NB4 (cell line): ENCODE results near the gene NUSAP1.

Source experiments
- DNase-seq: peaks from one replicate; pipeline ENCODE4 v3.0.0; 2010; ENCODE audit warnings: low read depth
- H3K4me3 ChIP-seq: one replicate; pipeline ENCODE4 v1.5.1; 2011; ENCODE audit warnings: mild to moderate bottlenecking, low read depth, low read length, moderate library complexity
- MYC ChIP-seq: IDR thresholded peaks from 2 replicates; pipeline ENCODE4 v1.6.1; 2011; ENCODE audit warnings: low read depth, low read length
- POLR2A ChIP-seq: IDR thresholded peaks from 2 replicates; pipeline ENCODE4 v1.6.1; 2011; ENCODE audit warnings: mild to moderate bottlenecking; ENCODE audit not compliant: insufficient read length; ENCODE audit errors: extremely low read depth
- TF ChIP-seq, protein P1 (sequence below): IDR thresholded peaks from 2 replicates; pipeline ENCODE4 v1.6.1; 2011; ENCODE audit warnings: low read depth, low read length
- TF ChIP-seq, protein P2 (sequence below): IDR thresholded peaks from one replicate; pipeline ENCODE4 v1.5.1; 2012; ENCODE audit warnings: low read depth, low read length

NUSAP1 gene

DNA sequence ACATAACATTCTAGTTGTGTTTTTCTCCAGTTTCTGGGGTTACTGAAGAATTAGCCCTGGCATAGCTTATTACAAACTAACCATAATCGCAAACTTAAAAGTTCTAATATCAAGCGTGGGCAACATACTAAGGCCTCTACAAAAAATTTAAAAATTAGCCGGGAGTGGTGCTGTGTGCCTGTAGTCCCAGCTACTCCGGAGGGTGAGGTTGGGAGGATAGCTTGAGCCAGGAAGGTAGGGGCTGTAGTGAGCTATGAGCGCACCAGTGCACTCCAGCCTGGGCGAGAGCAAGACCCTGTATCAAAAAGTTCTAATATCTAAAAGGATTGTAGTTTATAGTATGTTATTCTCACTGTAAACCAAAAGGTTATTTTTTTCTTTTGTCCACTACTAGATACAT, 1.4 kb upstream of the NUSAP1 start:
- no peak for TF ChIP-seq MYC
- TF ChIP-seq, protein P1, sequence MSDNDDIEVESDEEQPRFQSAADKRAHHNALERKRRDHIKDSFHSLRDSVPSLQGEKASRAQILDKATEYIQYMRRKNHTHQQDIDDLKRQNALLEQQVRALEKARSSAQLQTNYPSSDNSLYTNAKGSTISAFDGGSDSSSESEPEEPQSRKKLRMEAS: no peak
- TF ChIP-seq, protein P2, sequence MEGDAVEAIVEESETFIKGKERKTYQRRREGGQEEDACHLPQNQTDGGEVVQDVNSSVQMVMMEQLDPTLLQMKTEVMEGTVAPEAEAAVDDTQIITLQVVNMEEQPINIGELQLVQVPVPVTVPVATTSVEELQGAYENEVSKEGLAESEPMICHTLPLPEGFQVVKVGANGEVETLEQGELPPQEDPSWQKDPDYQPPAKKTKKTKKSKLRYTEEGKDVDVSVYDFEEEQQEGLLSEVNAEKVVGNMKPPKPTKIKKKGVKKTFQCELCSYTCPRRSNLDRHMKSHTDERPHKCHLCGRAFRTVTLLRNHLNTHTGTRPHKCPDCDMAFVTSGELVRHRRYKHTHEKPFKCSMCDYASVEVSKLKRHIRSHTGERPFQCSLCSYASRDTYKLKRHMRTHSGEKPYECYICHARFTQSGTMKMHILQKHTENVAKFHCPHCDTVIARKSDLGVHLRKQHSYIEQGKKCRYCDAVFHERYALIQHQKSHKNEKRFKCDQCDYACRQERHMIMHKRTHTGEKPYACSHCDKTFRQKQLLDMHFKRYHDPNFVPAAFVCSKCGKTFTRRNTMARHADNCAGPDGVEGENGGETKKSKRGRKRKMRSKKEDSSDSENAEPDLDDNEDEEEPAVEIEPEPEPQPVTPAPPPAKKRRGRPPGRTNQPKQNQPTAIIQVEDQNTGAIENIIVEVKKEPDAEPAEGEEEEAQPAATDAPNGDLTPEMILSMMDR: no peak
- no peak for TF ChIP-seq POLR2A
- peak overlapping the region; percentile 88 for H3K4me3 ChIP-seq
- no peak for DNase-seq

DNA sequence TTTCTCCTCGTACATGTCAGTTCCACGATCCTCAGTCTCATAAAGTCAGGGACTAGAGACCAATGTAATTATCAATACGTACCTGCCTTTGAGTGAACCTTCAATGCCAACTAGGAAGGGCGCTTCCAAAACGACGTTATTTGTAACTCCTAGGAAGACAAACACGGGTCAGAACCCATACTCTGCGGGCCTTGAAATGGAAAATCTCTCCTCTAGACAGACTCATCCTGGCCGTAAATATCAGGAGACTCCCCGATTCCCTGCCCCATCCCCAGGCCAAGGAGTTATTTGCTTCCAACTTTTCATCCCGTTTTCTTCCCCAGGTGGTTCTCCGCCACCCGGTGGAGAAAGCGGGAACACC, 868 bp upstream of the NUSAP1 start:
- DNase-seq: no peak
- H3K4me3 ChIP-seq: peak overlapping the region; percentile 88
- TF ChIP-seq, protein P1: no peak
- TF ChIP-seq POLR2A (no peak), MYC (no peak)
- TF ChIP-seq, protein P2: peak; percentile 42

DNA sequence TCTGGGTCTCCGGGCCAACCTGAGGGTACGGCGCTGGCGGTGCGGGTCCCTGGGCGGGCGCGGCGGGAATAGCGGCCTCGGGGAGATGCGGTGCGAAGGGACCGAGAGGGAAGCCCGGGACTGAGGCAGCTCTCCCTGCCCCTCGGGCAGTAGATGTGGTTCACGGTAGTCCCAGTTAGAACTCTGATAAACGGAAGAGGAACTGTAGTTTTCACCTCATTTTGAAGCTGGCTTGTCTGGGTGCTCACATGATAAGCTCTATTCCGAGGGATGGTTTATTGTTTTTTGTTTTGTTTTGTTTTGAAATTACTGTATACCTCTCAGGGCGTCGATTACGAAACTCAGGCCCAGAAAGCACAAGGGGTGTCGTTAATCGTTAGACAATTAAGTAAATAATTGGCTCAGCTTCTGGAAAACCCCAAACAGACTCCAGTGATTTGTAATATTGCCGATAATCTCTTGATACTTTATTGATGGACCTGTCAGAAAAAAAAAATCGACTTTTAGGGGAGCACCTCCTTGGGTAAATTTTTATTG, 413 bp downstream of the NUSAP1 start:
- peak; percentile 78 for DNase-seq
- TF ChIP-seq, protein P2: no peak
- TF ChIP-seq POLR2A: no peak
- no peak; the same call in 1 of the 2 replicates for TF ChIP-seq MYC
- TF ChIP-seq, protein P1: no peak
- H3K4me3 ChIP-seq: peak overlapping the region; percentile 83

DNA sequence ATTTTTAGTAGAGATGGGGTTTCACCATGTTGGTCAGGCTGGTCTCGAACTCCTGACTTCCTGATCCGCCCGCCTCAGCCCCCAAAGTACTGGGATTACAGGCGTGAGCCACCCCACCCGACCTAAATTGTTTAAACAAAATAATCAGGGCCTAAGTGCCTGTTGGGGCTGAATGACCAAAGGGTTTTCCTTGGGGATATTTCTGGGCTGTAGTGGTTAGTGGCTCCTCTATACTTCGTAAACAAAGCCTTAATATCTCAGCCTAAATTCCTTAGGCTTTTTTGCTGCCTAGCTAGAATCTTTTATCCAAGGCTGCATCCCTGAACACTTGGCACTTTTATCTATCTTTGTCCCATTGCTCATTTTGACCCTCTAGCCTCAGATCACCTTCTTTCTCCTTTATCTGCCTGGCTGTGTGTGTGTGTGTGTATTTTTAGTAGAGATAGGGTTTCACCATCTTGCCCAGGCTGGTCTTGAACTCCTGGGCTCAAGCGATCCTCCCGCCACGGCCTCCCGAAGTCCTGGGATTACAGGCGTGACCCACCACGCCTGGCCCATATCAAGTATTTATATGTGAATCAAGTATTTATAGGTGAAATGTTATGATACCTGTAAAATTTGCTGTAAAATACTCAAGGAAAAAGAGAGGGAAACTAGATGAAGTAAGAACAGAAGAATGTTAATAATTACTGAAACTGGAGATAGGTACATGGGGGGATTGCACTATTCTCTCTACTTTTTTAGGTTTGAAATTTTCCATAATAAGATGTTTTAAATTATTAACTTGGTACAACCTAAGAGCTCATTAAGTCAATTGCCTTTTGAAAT, 1.8 kb downstream of the NUSAP1 start:
- peak overlapping the region; percentile 83 for H3K4me3 ChIP-seq
- TF ChIP-seq, protein P1: no peak
- TF ChIP-seq POLR2A (no peak), MYC (no peak)
- TF ChIP-seq, protein P2: no peak
- DNase-seq: peak; percentile 22

DNA sequence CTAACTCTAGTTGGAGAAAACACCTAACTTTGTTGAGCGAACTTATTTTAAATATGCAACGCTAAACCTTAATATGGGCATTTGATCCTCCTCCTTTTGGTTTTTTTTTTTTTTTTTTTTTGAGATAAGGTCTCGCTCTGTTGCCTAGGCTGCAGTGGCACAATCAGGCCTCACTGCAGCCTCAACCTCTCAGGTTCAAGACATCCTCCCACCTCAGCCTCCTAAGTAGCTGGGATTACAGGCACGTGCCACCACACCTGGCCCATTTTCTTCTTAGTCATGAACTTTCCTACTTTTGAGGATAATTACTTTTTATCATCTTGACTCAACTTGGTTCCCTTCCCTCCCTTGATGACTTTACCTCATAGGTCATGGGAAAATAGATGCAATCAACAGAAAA, 3.9 kb downstream of the NUSAP1 start:
- peak overlapping the region; percentile 17 for H3K4me3 ChIP-seq
- DNase-seq: no peak
- TF ChIP-seq, protein P1: no peak
- TF ChIP-seq MYC (no peak), POLR2A (no peak)
- TF ChIP-seq, protein P2: no peak
